Inflammatory macrophage treated with lipopolysaccharide for 1 hour (primary cell): ENCODE measurements around the gene NARF.

ENCODE experiments used
- DNase-seq, 2 donors: peaks; one replicate each; pipeline ENCODE4 v3.0.0-alpha.2; 2020 to 2022

NARF gene

GRCh38 chr17:82434216-82434565, 24.4 kb upstream of the NARF start:
- peak in 1 of 2 donors; percentile 19 for DNase-seq

GRCh38 chr17:82435103-82435502, 23.4 kb upstream of the NARF start:
- no peak for DNase-seq

GRCh38 chr17:82435601-82436583, 22.6 kb upstream of the NARF start:
- DNase-seq, result no peak

- DNase-seq, result no peak
Measured at GRCh38 chr17:82436601-82437324, 21.8 kb upstream of the NARF start.

GRCh38 chr17:82437325-82437668, 21.2 kb upstream of the NARF start:
- DNase-seq, result no peak

- DNase-seq, result no peak
Measured at GRCh38 chr17:82438401-82439193, 19.9 kb upstream of the NARF start.

- no peak for DNase-seq
Measured at GRCh38 chr17:82439194-82439828, 19.2 kb upstream of the NARF start.

- no peak for DNase-seq
Measured at GRCh38 chr17:82439829-82440365, 18.6 kb upstream of the NARF start.

GRCh38 chr17:82440469-82440981, 18.0 kb upstream of the NARF start:
- peak; percentile 62 to 71 for DNase-seq

- DNase-seq, result peak; percentile 44 to 56
Measured at GRCh38 chr17:82440991-82441627, 17.4 kb upstream of the NARF start.

GRCh38 chr17:82441691-82442487, 16.7 kb upstream of the NARF start:
- DNase-seq, result no peak

GRCh38 chr17:82442643-82443464, 15.7 kb upstream of the NARF start:
- no peak for DNase-seq

GRCh38 chr17:82443465-82444283, 14.9 kb upstream of the NARF start:
- no peak for DNase-seq

- DNase-seq, result no peak
Measured at GRCh38 chr17:82444284-82444893, 14.2 kb upstream of the NARF start.

GRCh38 chr17:82444941-82445521, 13.5 kb upstream of the NARF start:
- no peak for DNase-seq

- no peak for DNase-seq
Measured at GRCh38 chr17:82445542-82445941, 13.0 kb upstream of the NARF start.

- DNase-seq, result no peak
Measured at GRCh38 chr17:82446124-82446523, 12.4 kb upstream of the NARF start.

- DNase-seq, result no peak
Measured at GRCh38 chr17:82446649-82447048, 11.9 kb upstream of the NARF start.
